NCI-H2227 treated with DMSO at 0.1 percent for 48 hours (cell line): Measurements from ENCODE around the gene C16orf82.
A peak's percentile ranks its signal among the peaks of the same experiment; 100 is the strongest.

Experiments
- DNase-seq: peaks from one replicate; lab custom pipeline; 2025; lab: John Stamatoyannopoulos, UW

The C16orf82 gene

DNA sequence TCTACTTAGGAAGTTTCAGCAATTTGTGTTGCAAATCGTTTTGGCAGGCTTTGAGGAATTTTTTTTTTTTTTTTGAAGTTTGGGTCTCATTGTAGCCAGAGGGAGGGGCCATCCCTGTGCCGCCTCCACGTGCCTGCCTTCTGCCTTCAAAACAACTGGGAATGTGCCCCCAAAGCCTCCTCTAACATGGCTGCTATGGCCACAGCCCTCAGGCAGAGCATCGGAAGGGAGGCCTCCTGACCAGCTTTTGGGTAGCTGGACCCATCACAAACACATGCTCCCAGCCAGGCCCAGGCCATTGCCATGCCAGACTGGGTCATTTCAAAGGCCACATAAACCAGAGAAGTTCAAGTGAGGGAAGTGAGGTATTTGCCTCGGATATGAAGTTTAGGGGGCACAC lies 21.5 kb downstream of the C16orf82 start:
- no peak for DNase-seq

DNA sequence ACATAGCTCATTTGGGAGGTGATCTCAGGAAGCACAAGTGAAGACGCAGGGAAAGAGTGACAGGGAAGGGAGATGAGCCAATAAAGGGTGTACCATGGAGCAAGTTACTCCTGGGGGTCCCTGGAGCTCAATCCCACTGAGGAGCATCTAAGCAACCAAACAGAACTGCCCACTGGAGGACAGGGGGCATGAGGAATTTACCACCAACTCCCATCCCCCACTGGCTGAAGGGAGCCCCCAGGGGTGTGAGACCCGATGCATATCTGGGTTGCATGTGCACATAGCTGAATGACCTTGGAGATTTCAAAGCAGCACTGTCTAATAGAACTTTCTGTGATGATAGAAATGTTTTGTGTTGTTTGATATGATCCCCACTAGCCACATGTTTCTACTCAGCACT lies 29.6 kb downstream of the C16orf82 start:
- DNase-seq, result no peak

DNA sequence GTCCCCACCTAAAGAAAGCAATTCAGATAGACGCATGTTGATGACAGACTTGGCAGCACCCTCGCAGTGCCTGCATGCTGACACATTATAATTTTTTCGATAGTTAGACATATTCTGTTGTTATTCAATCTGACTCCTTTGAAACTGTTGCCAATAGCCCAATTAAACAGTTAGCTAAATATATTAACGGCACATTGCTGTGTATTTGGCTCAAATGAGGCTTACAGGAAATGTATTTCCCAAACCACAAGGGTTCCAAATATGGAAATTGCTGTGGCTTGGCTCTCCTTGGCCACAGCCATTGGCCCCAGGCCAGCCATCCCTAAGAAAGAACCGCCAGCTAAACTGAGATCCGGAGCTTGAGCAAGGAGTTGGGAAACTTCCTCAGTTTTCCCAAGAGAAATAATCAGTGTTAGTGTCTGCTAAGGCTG lies 31.1 kb downstream of the C16orf82 start:
- DNase-seq, result no peak

DNA sequence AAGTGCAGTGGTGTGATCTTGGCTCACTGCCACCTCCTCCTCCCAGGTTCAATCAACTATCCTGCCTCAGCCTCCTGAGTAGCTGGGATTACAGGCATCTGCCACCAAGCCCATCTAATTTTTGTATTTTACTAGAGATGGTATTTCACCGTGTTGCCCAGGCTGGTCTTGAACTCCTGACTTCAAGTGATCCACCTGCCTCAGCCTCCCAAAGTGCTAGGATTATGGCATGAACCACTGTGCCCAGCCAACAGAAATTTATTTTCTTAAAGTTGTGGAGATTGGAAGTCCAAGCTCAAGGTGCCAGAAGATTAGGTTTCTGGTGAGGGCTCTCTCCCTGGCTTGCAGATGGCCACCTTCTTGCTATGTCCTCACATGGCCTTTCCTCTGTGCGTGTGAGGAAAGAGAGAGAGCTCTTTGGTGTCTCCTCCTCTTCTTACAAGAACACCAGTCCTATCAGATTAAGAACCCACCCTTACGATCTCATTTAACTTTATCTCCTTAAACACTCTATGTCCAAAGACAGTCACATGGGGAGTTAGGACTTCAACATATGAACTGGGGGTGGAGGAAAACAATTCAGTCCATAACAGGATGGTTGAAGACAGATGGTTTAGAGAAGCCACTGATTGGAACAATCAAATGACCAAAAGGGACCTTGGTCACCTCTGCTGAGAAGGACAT lies 31.8 kb downstream of the C16orf82 start:
- DNase-seq, result no peak

DNA sequence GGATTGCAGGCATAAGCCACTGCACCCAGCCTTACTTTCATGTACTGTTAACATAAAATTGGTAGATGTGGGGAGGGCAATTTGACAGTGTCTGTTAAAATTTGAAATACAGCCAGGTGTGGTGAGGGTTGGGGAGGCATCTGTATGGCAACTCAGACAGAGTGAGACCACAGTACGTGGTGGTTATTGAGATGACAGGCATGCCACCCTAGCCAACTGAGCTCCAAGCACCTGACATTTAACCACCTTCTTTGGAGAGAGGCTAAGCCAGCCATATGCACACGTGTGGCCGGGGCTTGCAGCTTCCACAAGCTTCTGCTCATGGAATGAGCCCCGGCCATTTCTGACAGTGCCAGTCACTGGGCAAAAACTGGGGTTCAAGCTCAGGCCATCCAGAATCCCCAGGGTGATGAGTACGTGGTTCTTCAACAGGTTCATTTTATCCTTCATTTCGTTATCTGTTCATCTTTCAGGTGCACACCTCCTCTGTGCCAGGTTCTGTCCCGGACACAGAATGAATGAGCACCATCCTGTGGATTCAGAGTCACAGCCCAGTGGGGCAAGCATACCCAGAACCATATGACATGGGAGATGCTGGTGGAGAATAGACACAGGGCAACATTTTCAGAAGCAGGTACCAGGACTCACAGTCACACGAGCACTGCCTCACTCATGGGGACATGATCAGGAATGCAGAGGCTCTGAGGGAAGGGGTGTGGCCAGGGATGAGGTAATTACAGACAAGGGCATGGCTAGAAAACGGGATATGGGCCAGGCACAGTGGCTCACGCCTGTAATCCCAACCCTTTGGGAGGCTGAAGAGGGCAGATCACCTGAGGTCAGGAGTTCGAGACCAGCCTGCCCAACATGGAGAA lies 36.2 kb downstream of the C16orf82 start:
- no peak for DNase-seq

DNA sequence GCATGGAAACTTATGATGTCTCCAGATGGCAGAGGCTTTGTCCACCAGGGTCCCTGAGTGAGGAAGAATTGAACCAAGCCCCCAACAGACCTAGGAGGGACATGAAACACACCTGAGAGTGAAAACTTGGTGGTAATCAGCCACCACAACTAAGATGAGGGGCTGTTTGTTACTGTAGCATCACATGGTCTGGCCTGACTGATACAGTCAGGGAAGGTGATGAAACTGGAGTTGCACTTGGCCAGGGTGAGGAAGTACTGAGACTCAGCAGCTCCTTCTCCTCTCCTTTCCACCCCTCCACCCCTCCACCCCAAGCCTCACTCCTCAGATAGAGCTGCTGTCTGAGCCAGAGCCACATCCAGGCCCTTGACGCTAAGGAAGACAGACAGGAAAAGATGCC lies 37.2 kb downstream of the C16orf82 start:
- no peak for DNase-seq

DNA sequence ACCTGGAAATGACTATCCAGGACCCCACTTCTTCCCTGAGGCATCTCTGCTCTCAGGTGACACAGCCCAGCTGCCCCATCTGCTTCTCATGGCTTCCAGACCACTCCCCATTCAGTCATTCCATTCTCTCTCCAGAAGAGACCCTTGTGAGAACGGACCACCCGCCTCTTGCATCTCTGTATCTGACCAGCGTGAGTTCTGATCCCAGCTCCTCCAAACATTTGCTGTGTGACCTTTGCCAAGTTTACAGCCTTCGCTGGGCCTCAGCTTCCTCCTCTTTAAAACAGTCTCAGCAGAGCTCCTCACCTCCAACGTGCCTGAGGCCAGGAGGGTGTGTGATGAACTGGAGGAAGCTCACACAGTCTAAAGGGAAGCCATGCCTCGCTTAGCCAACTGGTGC lies 39.6 kb downstream of the C16orf82 start:
- no peak for DNase-seq

DNA sequence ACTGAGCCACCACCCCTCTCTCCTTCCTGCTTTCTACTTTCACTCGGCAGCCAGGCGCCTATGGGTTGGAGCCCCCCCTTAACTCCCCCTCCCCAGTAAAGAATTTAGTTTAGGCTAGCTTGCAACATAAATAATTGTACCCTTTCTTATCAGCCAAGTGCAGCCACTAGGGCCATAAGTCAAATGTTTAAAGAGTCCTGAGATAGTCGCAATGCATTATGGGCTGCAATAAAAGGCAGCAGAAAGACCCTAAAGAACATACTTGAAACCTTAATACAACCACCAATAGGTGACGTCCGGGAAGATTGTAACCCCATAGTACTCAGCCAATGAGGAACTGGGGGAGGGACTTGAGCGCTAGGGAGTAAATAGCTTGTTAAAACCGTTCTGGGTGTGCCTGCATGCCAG lies 40.5 kb downstream of the C16orf82 start:
- no peak for DNase-seq

DNA sequence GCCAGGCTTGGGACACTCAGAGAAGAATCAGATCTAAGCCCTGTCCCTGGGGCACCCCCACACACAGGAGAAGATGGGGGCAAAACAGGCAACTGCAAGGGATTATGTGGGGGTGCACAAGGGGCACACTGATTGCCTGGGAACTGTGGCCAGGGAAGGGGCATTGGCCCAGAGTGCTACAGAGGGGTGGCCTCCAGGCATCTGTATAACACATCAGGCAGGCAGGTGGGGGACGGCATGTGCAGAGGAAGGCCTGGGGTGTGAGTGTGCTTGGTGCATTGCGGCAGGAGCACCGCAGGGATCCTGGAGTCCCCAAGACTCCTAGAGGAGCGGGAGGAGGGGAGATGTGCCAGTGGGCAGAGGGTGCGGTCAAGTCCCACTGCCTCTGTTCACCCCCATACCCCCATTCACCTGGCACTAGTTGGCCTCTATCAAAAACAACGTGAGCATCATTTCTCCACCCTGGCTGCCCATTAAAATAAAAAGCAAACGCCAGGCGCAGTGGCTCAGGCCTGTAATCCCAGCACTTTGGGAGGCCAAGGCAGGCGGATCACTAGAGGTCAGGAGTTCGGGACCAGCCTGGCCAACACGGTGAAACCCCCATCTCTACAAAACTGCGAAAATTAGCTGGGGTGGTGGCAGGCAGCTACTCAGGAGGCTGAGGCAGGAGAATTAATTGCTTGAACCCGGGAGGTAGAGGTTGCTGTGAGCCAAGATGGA lies 41.5 kb downstream of the C16orf82 start:
- DNase-seq, result no peak

DNA sequence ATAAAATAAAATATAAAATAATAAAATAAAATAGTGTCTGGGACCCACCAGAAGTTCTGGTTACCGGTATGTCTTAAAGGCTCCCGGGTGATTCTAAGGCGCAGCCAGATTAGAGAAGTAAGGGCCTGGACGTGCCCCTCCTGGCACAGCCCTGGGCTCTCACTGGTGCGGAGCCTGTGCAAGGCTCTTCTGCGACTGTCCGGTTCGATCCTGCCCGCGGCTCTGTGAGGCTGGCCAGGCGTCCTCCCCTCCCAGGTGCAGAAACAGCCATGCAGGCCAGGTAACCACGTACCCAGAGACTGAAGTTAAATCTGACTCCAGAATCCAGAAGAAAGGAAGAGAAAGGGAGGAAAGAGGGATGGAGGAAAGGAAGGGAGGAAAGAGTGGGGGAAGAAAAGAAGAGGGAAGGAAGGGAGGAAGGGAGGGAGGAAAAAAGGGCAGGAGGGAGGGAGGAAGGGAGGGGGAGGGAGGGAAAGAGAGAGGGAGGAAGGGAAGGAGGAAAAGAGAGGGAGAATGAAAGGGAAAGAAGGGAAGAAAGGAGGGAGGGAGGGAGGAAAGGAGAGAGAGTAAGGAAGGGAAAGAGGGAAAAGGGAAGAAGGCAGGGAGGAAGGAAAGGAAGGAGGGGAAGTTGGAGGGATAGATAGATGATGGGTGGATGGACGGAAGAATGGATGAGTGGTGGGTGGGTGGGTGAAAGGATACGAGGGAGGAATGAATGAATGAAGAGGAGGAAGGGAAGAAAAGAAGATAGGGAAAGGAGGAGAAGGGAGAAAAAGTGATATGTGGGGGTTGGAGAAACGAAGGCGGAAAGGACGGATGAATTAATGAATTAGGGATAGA lies 42.3 kb downstream of the C16orf82 start:
- no peak for DNase-seq

DNA sequence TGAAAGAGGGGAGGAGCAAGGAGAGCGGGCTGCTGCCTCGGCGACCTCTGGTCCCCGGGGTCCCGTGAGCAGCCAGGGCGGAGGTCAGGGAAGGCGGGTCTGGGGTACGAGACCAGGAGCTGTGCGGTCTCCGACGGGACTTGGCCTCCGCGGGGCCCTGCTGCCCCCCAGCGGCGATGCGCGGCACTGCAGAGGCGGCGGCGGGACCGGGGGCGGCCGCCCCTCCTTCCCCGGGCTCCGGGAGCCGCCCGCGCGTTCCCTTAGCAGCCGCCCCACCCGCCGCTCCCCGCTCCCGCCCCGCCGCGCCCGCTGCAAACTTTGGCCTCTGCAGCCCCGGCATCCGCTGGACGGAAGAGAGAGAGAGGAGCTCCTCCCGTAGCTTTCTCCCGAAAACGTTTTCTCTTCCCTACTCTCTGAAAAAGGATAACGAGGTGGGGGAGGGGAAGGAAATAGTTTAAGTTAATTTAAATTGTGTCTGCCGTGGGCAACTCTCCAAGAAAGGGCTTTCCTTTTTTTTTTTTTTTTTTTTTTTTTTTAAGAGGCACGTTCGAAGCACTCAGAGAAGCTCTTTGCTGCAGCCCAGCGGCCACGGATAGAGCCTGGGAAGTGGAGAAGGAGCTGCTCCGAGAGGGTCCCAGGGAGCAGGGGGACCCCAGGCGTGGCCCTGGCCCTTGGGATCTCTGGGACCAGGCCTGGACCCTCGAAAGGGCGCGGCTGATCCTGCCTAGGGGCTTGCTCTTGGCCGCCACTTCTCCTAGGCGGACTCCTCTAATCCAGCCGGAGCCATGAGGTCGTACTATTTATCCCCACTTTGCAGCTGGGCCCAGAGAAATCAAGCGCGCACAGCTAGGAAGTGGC lies 43.2 kb downstream of the C16orf82 start:
- DNase-seq, result peak; percentile 25

DNA sequence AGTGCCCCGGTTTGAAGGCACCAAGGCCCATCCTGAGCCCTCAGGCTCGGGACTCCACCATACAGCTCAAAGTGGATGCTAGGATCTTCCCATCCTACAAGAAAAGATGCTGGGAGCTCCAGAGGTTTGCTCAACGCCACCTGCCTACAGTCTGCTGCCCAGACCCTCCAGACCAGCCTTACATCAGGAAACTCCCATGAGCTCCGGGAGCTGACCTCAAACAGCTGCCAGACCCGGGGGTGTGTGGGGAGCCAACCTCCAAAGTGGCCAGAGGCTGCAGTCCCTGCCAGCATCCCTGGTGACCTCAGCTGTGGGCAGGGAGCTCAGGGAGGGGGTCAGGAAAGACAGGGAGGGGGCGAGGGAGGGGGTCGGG lies 43.8 kb downstream of the C16orf82 start:
- DNase-seq, result no peak

DNA sequence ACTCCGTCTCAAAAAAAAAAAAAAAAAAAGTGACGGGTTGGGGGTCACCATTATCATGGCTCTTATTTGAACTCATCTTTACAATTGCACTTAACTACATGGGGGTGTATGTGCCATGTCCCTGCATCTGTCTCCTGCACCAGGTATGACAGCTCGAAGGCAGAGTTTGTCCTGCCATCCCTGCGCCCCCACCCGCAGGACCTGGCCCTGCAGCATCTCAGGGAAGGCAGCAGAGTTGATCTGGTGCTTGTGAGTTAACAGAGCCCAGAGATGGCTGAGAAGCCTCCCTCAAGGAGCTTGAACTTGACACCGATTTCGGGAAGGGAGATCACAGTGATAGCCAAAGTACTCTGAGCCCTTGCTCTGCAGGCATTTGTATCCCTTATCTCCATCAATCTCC lies 44.8 kb downstream of the C16orf82 start:
- DNase-seq, result no peak

DNA sequence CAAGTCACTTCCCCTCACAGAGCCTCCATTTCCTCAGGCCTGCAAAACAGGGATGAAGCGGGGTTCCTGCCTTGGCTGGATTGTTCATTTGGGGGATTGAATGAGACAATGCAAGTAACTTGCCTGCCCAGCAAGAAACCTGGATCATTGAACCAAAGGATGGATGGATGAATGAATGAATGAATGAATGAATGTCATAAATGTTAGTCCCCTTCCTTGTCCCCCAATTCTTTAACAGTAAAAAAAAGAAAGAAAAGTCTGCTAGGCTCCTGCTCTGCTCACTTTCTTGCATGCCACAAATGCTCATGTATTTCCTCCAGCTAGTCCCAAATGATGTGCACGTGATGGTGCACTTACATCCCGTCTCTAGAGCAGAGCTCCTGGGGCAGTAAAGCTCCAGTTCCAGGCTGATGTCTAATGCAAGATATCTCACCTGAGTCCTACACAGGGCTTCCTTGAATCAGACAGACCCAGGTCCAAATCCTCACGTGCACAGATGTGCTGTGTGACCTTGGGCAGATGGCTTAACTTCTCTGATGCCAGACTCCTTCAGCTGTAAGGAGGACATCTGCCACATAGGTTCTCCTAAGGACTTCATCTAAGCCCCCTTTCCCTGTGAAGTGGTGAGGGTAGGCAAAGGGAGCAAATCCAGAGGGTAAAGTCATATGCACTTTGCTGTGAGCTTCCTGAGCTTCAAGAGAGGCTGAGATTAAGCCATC lies 45.5 kb downstream of the C16orf82 start:
- no peak for DNase-seq

DNA sequence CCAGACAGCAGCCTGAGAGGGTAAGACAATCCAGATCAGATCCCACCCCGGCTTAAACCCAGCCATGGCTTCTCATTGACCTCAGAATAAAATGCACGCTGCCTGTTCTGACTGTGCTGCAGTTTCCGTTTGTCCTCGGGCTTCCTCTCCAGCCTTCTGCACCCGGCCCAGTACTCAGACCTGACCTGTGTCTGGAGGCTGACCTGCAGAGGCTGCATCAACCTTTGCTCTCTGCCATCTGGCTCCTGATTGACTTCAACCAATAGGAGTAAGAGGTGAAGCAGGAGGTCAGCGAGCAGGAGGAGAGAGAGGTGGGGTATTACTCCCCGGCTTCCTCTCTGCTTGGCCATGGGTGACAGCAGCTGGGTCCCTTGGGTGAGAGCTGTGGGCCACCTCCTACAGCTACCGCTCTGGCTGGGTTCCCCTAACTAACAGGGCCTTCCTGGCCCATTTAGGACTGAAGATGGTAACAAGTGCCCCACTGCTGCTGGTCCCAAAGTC lies 46.7 kb downstream of the C16orf82 start:
- no peak for DNase-seq

DNA sequence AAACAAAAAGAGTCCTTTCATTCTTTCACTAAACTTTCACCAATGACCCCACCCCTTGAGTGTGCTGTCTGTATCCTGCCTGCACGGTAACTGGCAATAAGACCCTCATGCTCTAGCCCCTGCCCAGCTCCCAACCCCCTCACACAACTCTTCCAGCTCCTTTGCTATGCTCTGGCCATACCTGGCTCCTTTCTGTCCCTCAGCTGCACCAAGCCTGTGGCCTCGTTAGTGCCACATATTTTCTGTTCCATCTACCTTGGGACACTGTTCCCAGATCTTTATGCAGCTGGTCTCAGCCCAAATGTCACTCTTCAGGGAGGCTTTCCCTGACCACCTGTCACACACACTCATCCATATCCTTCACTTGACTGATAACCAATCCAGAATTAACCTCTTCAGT lies 47.3 kb downstream of the C16orf82 start:
- no peak for DNase-seq

DNA sequence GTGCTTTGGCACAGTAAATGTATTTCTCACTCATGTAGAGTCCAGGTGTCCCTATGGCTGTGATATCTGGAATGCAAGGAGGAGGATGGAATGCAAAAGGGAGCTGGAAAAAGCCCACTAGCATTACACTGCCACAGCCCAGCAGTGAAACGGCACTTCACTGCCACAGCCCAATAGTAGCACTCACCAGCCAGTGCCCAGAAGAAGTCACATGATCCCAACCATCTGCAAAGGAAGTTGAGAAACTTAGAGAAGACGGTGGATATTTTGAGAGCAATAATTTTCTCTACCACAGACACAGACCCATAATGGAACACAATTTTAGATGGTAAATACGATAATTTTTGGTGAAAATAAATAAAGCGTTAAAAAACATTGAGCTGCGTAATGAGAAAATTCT lies 51.8 kb downstream of the C16orf82 start:
- no peak for DNase-seq
